CD4-positive, alpha-beta memory T cell (primary cell): ENCODE results near the gene PPP1R7. TPM values are rescaled to one million over a fixed set of nuclear protein-coding genes. Genes with fewer than 3 reads are reported as not detected.

Experiments
- CTCF ChIA-PET: fragments of 350-600 bp; sonication (Branson Sonifier 250); formaldehyde crosslinking; loops from one replicate; lab custom pipeline; 2021; ENCODE audit warnings: inconsistent platforms; ENCODE audit not compliant: partially characterized antibody; lab: Charles Lee
- POLR2A ChIA-PET: fragments of 350-600 bp; sonication (Branson Sonifier 250); formaldehyde crosslinking; loops from one replicate; lab custom pipeline; 2021; ENCODE audit not compliant: partially characterized antibody; lab: Charles Lee
- DNase-seq, 5 donors: peaks; one replicate each; pipeline versions ENCODE4 v3.0.0 to v3.0.0-alpha.2; 2020 to 2022; ENCODE audit warnings: mixed read lengths in 1 of 5
- H3K27ac ChIP-seq: one replicate; pipeline ENCODE4 v1.7.0; 2013; ENCODE audit warnings: low read depth, low read length
- H3K27me3 ChIP-seq: 2 replicates; pipeline ENCODE4 v1.7.0; 2013; ENCODE audit warnings: mild to moderate bottlenecking, low read length, moderate library complexity; ENCODE audit not compliant: insufficient read depth
- H3K36me3 ChIP-seq: 2 replicates; pipeline ENCODE4 v1.7.0; 2013; ENCODE audit warnings: mild to moderate bottlenecking, low read length, moderate library complexity; ENCODE audit not compliant: insufficient read depth
- H3K4me1 ChIP-seq: 2 replicates; pipeline ENCODE4 v1.7.0; 2013; ENCODE audit warnings: mild to moderate bottlenecking, low read length, moderate library complexity; ENCODE audit not compliant: insufficient read depth
- H3K4me3 ChIP-seq, 2 donors: one replicate each; pipeline ENCODE4 v1.7.0; 2013; ENCODE audit warnings: low read length in 2 of 2, mild to moderate bottlenecking in 1 of 2
- H3K9me3 ChIP-seq, 2 donors: one replicate each; pipeline ENCODE4 v1.7.0; 2013; ENCODE audit warnings: low read length in 2 of 2, control low read depth in 1 of 2; ENCODE audit not compliant: control insufficient read depth in 1 of 2
- H3K27ac Mint-ChIP-seq, 7 donors: one replicate each; pipeline ENCODE4 v1.8.0; 2020 to 2021; ENCODE audit warnings: mixed read lengths in 7 of 7, mild to moderate bottlenecking in 6 of 7, inconsistent platforms in 3 of 7, moderate library complexity in 3 of 7
- H3K27me3 Mint-ChIP-seq, 2 donors: one replicate each; pipeline ENCODE4 v1.8.0; 2020 to 2021; ENCODE audit warnings: mixed read lengths in 2 of 2
- H3K36me3 Mint-ChIP-seq, 2 donors: one replicate each; pipeline ENCODE4 v1.8.0; 2020 to 2021; ENCODE audit warnings: mixed read lengths in 2 of 2, inconsistent platforms in 1 of 2, mild to moderate bottlenecking in 1 of 2
- H3K4me1 Mint-ChIP-seq, 4 donors: one replicate each; pipeline ENCODE4 v1.8.0; 2020 to 2021; ENCODE audit warnings: mixed read lengths in 4 of 4, mild to moderate bottlenecking in 1 of 4
- H3K4me3 Mint-ChIP-seq, 8 donors: one replicate each; pipeline ENCODE4 v1.8.0; 2020 to 2021; ENCODE audit warnings: mixed read lengths in 8 of 8, mild to moderate bottlenecking in 7 of 8, moderate library complexity in 6 of 8, inconsistent platforms in 3 of 8
- H3K9me3 Mint-ChIP-seq, 8 donors: one replicate each; pipeline ENCODE4 v1.8.0; 2020 to 2021; ENCODE audit warnings: mixed read lengths in 8 of 8, mild to moderate bottlenecking in 5 of 8, inconsistent platforms in 3 of 8, moderate library complexity in 1 of 8
- intact Hi-C: fragments of 100-400 bp; cut with micrococcal nuclease; formaldehyde crosslinking; loops from one replicate; pipeline ENCODE4 v1.15.1; 2023
- polyA plus RNA-seq, 2 donors: library from polyadenylated mRNA; unstranded; fragments of 300-500 nt; fragmentation: Illumina TruSeq; gene quantifications; one replicate each; pipeline ENCODE4 v1.2.3, GENCODE V29; 2021
- total RNA-seq, 2 experiments: library from RNA; stranded (reverse); gene quantifications; one replicate each; pipeline ENCODE4 v1.2.3, GENCODE V29; 2021

Gene PPP1R7
- total and polyA plus RNA-seq, 4 experiments from 2014 or later, result 61.3 to 119 (median 91.6) TPM

DNA sequence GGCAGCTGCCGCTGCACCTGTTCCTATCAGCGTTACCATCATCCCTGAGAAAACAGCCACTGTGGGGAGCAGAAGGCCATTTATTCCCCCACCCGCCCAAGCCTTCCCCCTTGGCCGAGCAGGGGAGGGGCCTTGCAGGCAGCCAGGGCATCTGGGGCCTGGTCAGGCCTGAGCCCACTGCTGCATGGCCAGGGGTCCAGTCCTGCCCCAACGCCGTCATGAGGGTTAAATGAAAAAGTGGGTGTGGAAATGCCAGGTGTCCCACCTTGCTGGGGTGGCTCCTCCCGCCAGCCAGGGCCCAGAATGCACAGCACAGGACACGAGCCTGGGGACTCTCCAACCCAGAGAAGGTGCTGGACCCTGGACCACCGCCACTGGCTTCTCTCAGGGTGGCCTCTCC is 52.4 kb downstream of the PPP1R7 start:
- ChIA-PET POLR2A (no interaction called here), CTCF (no interaction called here)
- no peak overlapping the region for H3K4me3 Mint-ChIP-seq
- Histone ChIP-seq H3K27ac (no peak overlapping the region), H3K4me3 (no peak overlapping the region), H3K27me3 (no peaks in the 10 kb centered on the region), H3K36me3 (no peaks in the 10 kb centered on the region), H3K4me1 (no peaks in the 10 kb centered on the region), H3K9me3 (no peaks in the 10 kb centered on the region)
- H3K36me3 Mint-ChIP-seq, result no peaks in the 10 kb centered on the region
- DNase-seq, result no peak
- intact Hi-C loops, result no loop called here
- no peaks in the 10 kb centered on the region for H3K27me3 Mint-ChIP-seq
- no peaks in the 10 kb centered on the region for H3K9me3 Mint-ChIP-seq
- H3K27ac Mint-ChIP-seq, result no peak overlapping the region
- no peaks in the 10 kb centered on the region for H3K4me1 Mint-ChIP-seq

- no peaks in the 10 kb centered on the region for H3K4me1 ChIP-seq
- H3K27ac ChIP-seq, result no peak overlapping the region
- no peak overlapping the region for H3K27ac Mint-ChIP-seq
- ChIA-PET CTCF (no interaction called here), POLR2A (interaction anchor here (1.0 kb wide), 1 partner anchor 10 kb away, joined by 4 read pairs; no protein-coding TSS in a partner anchor)
- no peak for DNase-seq
- intact Hi-C loops, result no loop called here
- no peaks in the 10 kb centered on the region for H3K9me3 ChIP-seq
- H3K27me3 ChIP-seq, result no peaks in the 10 kb centered on the region
- H3K36me3 ChIP-seq, result no peaks in the 10 kb centered on the region
- H3K27me3 Mint-ChIP-seq, result no peaks in the 10 kb centered on the region
- no peak overlapping the region for H3K4me3 ChIP-seq
- H3K36me3 Mint-ChIP-seq, result no peaks in the 10 kb centered on the region
- no peaks in the 10 kb centered on the region for H3K4me1 Mint-ChIP-seq
- no peaks in the 10 kb centered on the region for H3K9me3 Mint-ChIP-seq
- H3K4me3 Mint-ChIP-seq, result no peak overlapping the region
These were observed 53.1 kb downstream of the PPP1R7 start for GRCh38 chr2:241203218-241204009.

DNA sequence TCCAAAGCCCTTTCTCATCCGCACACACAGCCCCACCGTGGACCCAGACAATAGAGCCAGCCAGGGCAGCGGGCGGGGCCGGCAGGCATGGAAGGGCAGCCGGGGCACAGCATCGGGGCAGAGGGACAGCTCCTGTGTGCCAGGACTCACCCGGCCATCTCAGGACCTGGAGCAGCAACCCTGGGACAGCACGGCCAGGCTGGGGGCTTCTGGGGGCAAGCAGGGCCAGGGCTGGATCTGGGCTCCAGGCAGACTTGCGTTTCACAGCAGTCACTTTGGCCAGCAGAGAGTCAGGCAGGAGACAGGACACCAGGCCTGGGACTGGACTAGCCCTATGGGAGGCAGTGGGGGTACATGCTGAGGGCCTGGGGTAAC is 53.7 kb downstream of the PPP1R7 start:
- DNase-seq, result no peak
- H3K36me3 ChIP-seq, result no peaks in the 10 kb centered on the region
- H3K9me3 Mint-ChIP-seq, result no peaks in the 10 kb centered on the region
- no peaks in the 10 kb centered on the region for H3K4me1 Mint-ChIP-seq
- no peaks in the 10 kb centered on the region for H3K36me3 Mint-ChIP-seq
- intact Hi-C loops, result no loop called here
- no peaks in the 10 kb centered on the region for H3K4me1 ChIP-seq
- POLR2A ChIA-PET, result interaction anchor here (1.0 kb wide), 1 partner anchor 9 kb away, joined by 4 read pairs; no protein-coding TSS in a partner anchor
- no peaks in the 10 kb centered on the region for H3K27me3 ChIP-seq
- CTCF ChIA-PET, result no interaction called here
- no peak overlapping the region for H3K4me3 ChIP-seq
- H3K9me3 ChIP-seq, result no peaks in the 10 kb centered on the region
- no peaks in the 10 kb centered on the region for H3K27me3 Mint-ChIP-seq
- H3K4me3 Mint-ChIP-seq, result no peak overlapping the region
- H3K27ac ChIP-seq, result no peak overlapping the region
- H3K27ac Mint-ChIP-seq, result no peak overlapping the region

- Histone ChIP-seq H3K27me3 (no peaks in the 10 kb centered on the region), H3K4me1 (no peaks in the 10 kb centered on the region), H3K4me3 (no peak overlapping the region), H3K36me3 (no peaks in the 10 kb centered on the region), H3K9me3 (no peaks in the 10 kb centered on the region), H3K27ac (no peak overlapping the region)
- Mint-ChIP-seq H3K9me3 (no peaks in the 10 kb centered on the region), H3K36me3 (no peaks in the 10 kb centered on the region), H3K27me3 (no peaks in the 10 kb centered on the region), H3K4me3 (no peak overlapping the region), H3K4me1 (no peaks in the 10 kb centered on the region), H3K27ac (no peak overlapping the region)
- CTCF ChIA-PET, result no interaction called here
- POLR2A ChIA-PET, result interaction anchor here (1.0 kb wide), 1 partner anchor 9 kb away, joined by 4 read pairs; no protein-coding TSS in a partner anchor
- intact Hi-C loops, result no loop called here
- no peak for DNase-seq
These were observed 54.2 kb downstream of the PPP1R7 start for GRCh38 chr2:241204490-241204889.

DNA sequence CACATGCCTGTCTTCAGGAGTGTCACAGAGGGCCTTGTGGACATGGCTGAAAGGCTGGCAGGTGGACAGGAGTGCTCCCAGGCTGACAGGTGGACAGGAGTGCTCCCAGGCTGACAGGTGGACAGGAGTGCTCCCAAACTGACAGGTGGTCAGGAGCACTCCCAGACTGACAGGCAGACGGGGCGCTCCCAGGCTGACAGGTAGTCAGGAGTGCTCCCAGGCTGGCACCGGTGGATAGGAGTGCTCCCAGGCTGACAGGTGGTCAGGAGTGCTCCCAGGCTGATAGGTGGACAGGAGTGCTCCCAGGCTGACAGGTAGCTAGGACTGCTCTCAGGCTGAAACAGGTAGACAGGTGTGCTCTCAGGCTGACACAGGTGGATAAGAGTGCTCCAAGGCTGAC is 54.8 kb downstream of the PPP1R7 start:
- H3K36me3 Mint-ChIP-seq, result no peaks in the 10 kb centered on the region

GRCh38 chr2:241207151-241207550 is 56.9 kb downstream of the PPP1R7 start:
- Mint-ChIP-seq H3K36me3 (no peaks in the 10 kb centered on the region), H3K27me3 (no peaks in the 10 kb centered on the region), H3K9me3 (no peaks in the 10 kb centered on the region), H3K27ac (no peak overlapping the region), H3K4me1 (no peaks in the 10 kb centered on the region), H3K4me3 (no peak overlapping the region)
- no peak for DNase-seq
- Histone ChIP-seq H3K4me1 (no peaks in the 10 kb centered on the region), H3K27me3 (no peaks in the 10 kb centered on the region), H3K36me3 (no peaks in the 10 kb centered on the region), H3K27ac (no peak overlapping the region), H3K4me3 (no peak overlapping the region), H3K9me3 (no peaks in the 10 kb centered on the region)
- ChIA-PET CTCF (no interaction called here), POLR2A (interaction anchor here (0.8 kb wide), 1 partner anchor 9 kb away, joined by 3 read pairs; no protein-coding TSS in a partner anchor)
- intact Hi-C loops, result no loop called here

More for the DNA sequence above, 54.8 kb downstream of the PPP1R7 start:
- H3K4me3 Mint-ChIP-seq, result no peak overlapping the region
- H3K4me3 ChIP-seq, result no peak overlapping the region
- H3K27ac Mint-ChIP-seq, result peak overlapping the region in 1 of 7 donors; percentile 47
- intact Hi-C loops, result no loop called here
- no peaks in the 10 kb centered on the region for H3K36me3 ChIP-seq
- H3K4me1 Mint-ChIP-seq, result no peaks in the 10 kb centered on the region
- H3K9me3 ChIP-seq, result no peaks in the 10 kb centered on the region
- POLR2A ChIA-PET, result no interaction called here
- no peak for DNase-seq
- H3K9me3 Mint-ChIP-seq, result no peaks in the 10 kb centered on the region
- H3K27me3 ChIP-seq, result no peaks in the 10 kb centered on the region
- no peak overlapping the region for H3K27ac ChIP-seq
- CTCF ChIA-PET, result no interaction called here
- no peaks in the 10 kb centered on the region for H3K4me1 ChIP-seq
- H3K27me3 Mint-ChIP-seq, result no peaks in the 10 kb centered on the region

DNA sequence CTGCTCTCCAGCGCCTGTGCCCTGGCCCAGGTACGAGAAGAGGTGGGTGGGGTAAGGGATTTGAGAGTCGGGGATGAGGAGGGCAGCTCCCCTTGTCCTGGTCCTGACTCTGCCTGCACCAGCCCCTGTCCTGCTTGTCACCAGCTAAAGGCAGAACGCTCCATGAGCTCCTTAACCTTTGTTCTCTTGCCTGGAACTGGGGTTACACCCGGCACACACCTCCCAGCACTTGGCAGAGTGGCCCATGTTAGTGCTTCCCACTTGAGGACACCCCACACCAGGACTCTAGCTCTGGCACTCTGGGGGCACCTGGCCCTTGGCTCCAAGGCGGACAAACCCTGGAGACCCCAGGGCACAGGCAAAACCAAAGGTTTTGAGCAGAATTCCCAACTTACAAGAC is 57.4 kb downstream of the PPP1R7 start:
- H3K27ac ChIP-seq, result no peak overlapping the region
- H3K4me1 ChIP-seq, result no peaks in the 10 kb centered on the region
- DNase-seq, result no peak
- POLR2A ChIA-PET, result interaction anchor here (0.8 kb wide), 1 partner anchor 8 kb away, joined by 3 read pairs; no protein-coding TSS in a partner anchor
- intact Hi-C loops, result no loop called here
- no peaks in the 10 kb centered on the region for H3K36me3 ChIP-seq
- H3K4me3 Mint-ChIP-seq, result no peak overlapping the region
- H3K36me3 Mint-ChIP-seq, result no peaks in the 10 kb centered on the region
- no peaks in the 10 kb centered on the region for H3K9me3 Mint-ChIP-seq
- H3K27me3 Mint-ChIP-seq, result no peaks in the 10 kb centered on the region
- no peaks in the 10 kb centered on the region for H3K27me3 ChIP-seq
- no peak overlapping the region for H3K27ac Mint-ChIP-seq
- H3K4me1 Mint-ChIP-seq, result no peaks in the 10 kb centered on the region
- H3K9me3 ChIP-seq, result no peaks in the 10 kb centered on the region
- CTCF ChIA-PET, result no interaction called here
- no peak overlapping the region for H3K4me3 ChIP-seq
